C4-2B (cell line): ENCODE measurements around the gene HSCB.

Experiments
- ZFX ChIP-seq: fragments of 450-650 bp; IDR thresholded peaks from 2 replicates; pipeline ENCODE4 v1.6.1; 2017
- TF ChIP-seq, protein P1 (sequence below): fragments of 450-650 bp; conservative IDR thresholded peaks from 2 replicates; pipeline ENCODE4 v1.5.1; 2017; ENCODE audit warnings: mild to moderate bottlenecking

GRCh38 chr22:28728621-28729313, 13.1 kb upstream of the HSCB start:
- TF ChIP-seq, protein P1, sequence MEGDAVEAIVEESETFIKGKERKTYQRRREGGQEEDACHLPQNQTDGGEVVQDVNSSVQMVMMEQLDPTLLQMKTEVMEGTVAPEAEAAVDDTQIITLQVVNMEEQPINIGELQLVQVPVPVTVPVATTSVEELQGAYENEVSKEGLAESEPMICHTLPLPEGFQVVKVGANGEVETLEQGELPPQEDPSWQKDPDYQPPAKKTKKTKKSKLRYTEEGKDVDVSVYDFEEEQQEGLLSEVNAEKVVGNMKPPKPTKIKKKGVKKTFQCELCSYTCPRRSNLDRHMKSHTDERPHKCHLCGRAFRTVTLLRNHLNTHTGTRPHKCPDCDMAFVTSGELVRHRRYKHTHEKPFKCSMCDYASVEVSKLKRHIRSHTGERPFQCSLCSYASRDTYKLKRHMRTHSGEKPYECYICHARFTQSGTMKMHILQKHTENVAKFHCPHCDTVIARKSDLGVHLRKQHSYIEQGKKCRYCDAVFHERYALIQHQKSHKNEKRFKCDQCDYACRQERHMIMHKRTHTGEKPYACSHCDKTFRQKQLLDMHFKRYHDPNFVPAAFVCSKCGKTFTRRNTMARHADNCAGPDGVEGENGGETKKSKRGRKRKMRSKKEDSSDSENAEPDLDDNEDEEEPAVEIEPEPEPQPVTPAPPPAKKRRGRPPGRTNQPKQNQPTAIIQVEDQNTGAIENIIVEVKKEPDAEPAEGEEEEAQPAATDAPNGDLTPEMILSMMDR, result no peak
- TF ChIP-seq ZFX, result no peak
